PC-3 (cell line): ENCODE results near the gene RREB1.

Experiments used
- EZH2phosphoT487 ChIP-seq: fragments of 300-600 bp; sonication (generic); IDR thresholded peaks from 2 replicates; pipeline ENCODE4 v1.6.1; 2018; ENCODE audit warnings: mild to moderate bottlenecking, antibody characterized with exemption, low read length, borderline replicate concordance
- TF ChIP-seq, protein P1 (sequence below): fragments of 300-600 bp; sonication (generic); conservative IDR thresholded peaks from 2 replicates; pipeline ENCODE4 v1.5.1; 2017; ENCODE audit warnings: antibody characterized with exemption, low read depth, mild to moderate bottlenecking, low read length

DNA sequence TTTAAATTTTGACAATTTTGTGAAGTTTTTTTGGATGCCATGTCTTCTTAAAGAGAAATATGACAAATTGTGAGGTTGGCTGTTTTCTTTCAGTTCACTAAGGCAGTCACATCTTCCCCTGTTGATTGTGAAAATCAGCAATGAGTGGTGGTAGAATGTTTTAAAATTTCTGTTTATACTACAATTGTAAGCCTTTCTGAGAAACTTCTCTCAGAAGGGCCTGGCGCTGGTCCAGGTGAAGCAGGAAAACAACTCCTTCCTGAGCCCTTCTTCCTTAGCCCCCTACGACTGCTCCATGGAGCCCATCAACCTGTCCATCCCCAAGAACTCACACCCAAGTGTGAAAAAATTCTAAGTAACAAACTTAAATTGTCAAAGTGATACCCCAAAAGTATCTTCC, 124.6 kb downstream of the RREB1 start:
- TF ChIP-seq, protein P1, sequence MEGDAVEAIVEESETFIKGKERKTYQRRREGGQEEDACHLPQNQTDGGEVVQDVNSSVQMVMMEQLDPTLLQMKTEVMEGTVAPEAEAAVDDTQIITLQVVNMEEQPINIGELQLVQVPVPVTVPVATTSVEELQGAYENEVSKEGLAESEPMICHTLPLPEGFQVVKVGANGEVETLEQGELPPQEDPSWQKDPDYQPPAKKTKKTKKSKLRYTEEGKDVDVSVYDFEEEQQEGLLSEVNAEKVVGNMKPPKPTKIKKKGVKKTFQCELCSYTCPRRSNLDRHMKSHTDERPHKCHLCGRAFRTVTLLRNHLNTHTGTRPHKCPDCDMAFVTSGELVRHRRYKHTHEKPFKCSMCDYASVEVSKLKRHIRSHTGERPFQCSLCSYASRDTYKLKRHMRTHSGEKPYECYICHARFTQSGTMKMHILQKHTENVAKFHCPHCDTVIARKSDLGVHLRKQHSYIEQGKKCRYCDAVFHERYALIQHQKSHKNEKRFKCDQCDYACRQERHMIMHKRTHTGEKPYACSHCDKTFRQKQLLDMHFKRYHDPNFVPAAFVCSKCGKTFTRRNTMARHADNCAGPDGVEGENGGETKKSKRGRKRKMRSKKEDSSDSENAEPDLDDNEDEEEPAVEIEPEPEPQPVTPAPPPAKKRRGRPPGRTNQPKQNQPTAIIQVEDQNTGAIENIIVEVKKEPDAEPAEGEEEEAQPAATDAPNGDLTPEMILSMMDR: no peak
- TF ChIP-seq EZH2phosphoT487: no peak
